K562 (cell line): ENCODE results near the gene ZNF628. TPM values are rescaled to one million over a fixed set of nuclear protein-coding genes. Genes with fewer than 3 reads are reported as not detected.

Experiments used
- BCOR ChIP-seq: fragments of 450-650 bp; IDR thresholded peaks from 2 replicates; pipeline ENCODE4 v1.6.1; 2016
- CREM ChIP-seq: IDR thresholded peaks from 2 replicates; pipeline ENCODE4 v1.6.1; 2014; ENCODE audit warnings: antibody characterized with exemption, low read depth
- DMBX1 ChIP-seq: fragments of 250-450 bp; sonication (Bioruptor Pico); IDR thresholded peaks from 2 replicates; pipeline ENCODE4 v1.8.0; 2022; ENCODE audit warnings: inconsistent platforms, mild to moderate bottlenecking, moderate library complexity, borderline replicate concordance
- ESRRA ChIP-seq: fragments of 450-650 bp; IDR thresholded peaks from 2 replicates; pipeline ENCODE4 v1.6.1; 2014; ENCODE audit warnings: low read depth, mild to moderate bottlenecking, moderate library complexity, borderline replicate concordance
- FOXA3 ChIP-seq, 2 experiments: fragments of 450-650 bp in 1 of 2; sonication (generic) in 1 of 2; formaldehyde crosslinking; IDR thresholded peaks in 1 of 2; conservative IDR thresholded peaks in 1 of 2; 2 replicates each; pipeline versions ENCODE4 v1.4.0 to v1.8.0; 2020 to 2022; ENCODE audit warnings: mild to moderate bottlenecking in 2 of 2, missing genetic modification reagents in 1 of 2
- IRF2 ChIP-seq: sonication (generic); formaldehyde crosslinking; IDR thresholded peaks from 2 replicates; pipeline ENCODE4 v1.8.1; 2022; ENCODE audit warnings: mild to moderate bottlenecking, missing genetic modification reagents
- LARP7 ChIP-seq: fragments of 450-650 bp; IDR thresholded peaks from 2 replicates; pipeline ENCODE4 v1.6.1; 2016
- MED1 ChIP-seq: sonication (generic); formaldehyde crosslinking; IDR thresholded peaks from 2 replicates; pipeline ENCODE4 v1.8.1; 2023; ENCODE audit warnings: missing genetic modification reagents, borderline replicate concordance
- POLR2AphosphoS5 ChIP-seq: IDR thresholded peaks from 2 replicates; pipeline ENCODE4 v1.6.1; 2011; ENCODE audit warnings: mild to moderate bottlenecking, low read depth, low read length, moderate library complexity; ENCODE audit not compliant: control insufficient read depth, insufficient read depth
- RBBP5 ChIP-seq: fragments of 200-600 bp; sonication (generic); IDR thresholded peaks from 2 replicates; pipeline ENCODE4 v1.6.1; 2012; ENCODE audit warnings: borderline replicate concordance, mild to moderate bottlenecking, low read length, control low read depth, inconsistent platforms; ENCODE audit not compliant: insufficient read depth, poor library complexity, severe bottlenecking
- RBM14 ChIP-seq: fragments of 200-400 bp; formaldehyde crosslinking; IDR thresholded peaks from 2 replicates; pipeline ENCODE4 v1.6.1; 2018; ENCODE audit warnings: low read depth, mild to moderate bottlenecking, low read length, moderate library complexity, borderline replicate concordance; ENCODE audit not compliant: insufficient read depth
- TEAD4 ChIP-seq, 2 experiments: sonication (generic) in 1 of 2; formaldehyde crosslinking in 1 of 2; IDR thresholded peaks; 2 replicates each; pipeline versions ENCODE4 v1.6.1 to v1.8.0; 2012 to 2022; ENCODE audit warnings: borderline replicate concordance in 1 of 2, inconsistent platforms in 1 of 2, low read length in 1 of 2, mild to moderate bottlenecking in 1 of 2, missing genetic modification reagents in 1 of 2
- ZNF766 ChIP-seq: fragments of 200-800 bp; sonication (Bioruptor generic); conservative IDR thresholded peaks from 2 replicates; pipeline ENCODE4 v1.6.1; 2016; ENCODE audit warnings: missing genetic modification characterization, missing compliant biosample characterization
- polyA plus RNA-seq, 8 experiments: library from polyadenylated mRNA; depleted of rRNA in 4 of 8; stranded (reverse) in 5 of 8; unstranded in 3 of 8; fragments of >200 nt; fragmentation: Nextera tagmentation in 2 of 8; fragmentation: Illumina TruSeq in 1 of 8; extraction: Ambion mirVana in 2 of 8; extraction: Trizol in 1 of 8; gene quantifications; 2 replicates each; pipeline versions ENCODE4 v1.2.1 to v1.2.3, GENCODE V29; 2011 to 2014; ENCODE audit warnings: inconsistent platforms in 1 of 8, missing spikeins in 1 of 8
- total RNA-seq, 7 experiments: library from RNA; depleted of rRNA in 6 of 7; stranded (reverse); fragments of >200 nt in 6 of 7; fragmentation: Illumina TruSeq in 2 of 7; extraction: Trizol in 2 of 7; gene quantifications; 2 replicates each; pipeline versions ENCODE4 v1.2.1 to v1.2.3, GENCODE V29; 2011 to 2021; ENCODE audit warnings: low replicate concordance in 1 of 7
- TF ChIP-seq, protein P1 (sequence below): fragments of 250-450 bp; sonication (Bioruptor Pico); IDR thresholded peaks from 2 replicates; pipeline ENCODE4 v1.4.0; 2020
- TF ChIP-seq, protein P2 (sequence below): sonication (generic); formaldehyde crosslinking; IDR thresholded peaks from 2 replicates; pipeline ENCODE4 v1.8.0; 2023; ENCODE audit warnings: missing genetic modification reagents, mild to moderate bottlenecking, borderline replicate concordance
- TF ChIP-seq, protein P3 (sequence below): fragments of 450-650 bp; formaldehyde crosslinking; IDR thresholded peaks from 2 replicates; pipeline ENCODE4 v1.4.0; 2020; ENCODE audit warnings: mild to moderate bottlenecking
- TF ChIP-seq, protein P4 (sequence below): fragments of 450-650 bp; IDR thresholded peaks from 2 replicates; pipeline ENCODE4 v1.7.1; 2018; ENCODE audit warnings: mild to moderate bottlenecking, low read depth; ENCODE audit not compliant: partially characterized antibody

Gene ZNF628
- total and polyA plus RNA-seq, 9 of the 15 experiments (the other 6 are each of a cell fraction or from before 2014, with no cell fraction given) = 0.13 to 13.6 (median 2.2) TPM; not detected in 3

DNA sequence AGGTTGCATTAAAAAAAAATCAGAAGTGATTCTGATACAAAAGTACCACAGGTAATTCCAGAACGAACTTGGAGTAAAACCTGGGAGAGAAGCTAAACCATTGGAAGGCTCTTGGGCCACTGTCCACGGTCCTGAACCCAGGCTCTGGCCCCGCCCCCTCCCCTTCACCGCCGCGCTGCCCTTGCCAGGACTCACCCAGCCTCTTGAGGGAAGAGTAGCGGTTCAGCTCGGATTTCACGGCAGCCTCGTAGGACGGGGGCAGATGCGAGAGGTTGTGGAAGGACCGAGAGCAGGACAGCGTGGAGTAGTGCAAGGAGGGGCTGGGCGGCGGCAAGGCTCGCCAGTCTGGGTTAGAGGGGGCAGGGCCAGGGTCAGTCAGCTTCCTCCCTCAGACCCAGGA is 39.0 kb upstream of the ZNF628 start (continued):
- TF ChIP-seq FOXA3 (CRISPR knock-in tag; conservative IDR thresholded peaks at IDR 0.05 in 1 of 2, IDR thresholded peaks at IDR 0.05 in 1 of 2) = peak in 1 of 2 experiments; percentile 73; a peak in 1 of 4 replicates
- peak; percentile 49 for TF ChIP-seq CREM
- TF ChIP-seq MED1 (CRISPR knock-in tag) = no peak
- no peak for TF ChIP-seq RBM14
- no peak for TF ChIP-seq RBBP5
- TF ChIP-seq BCOR = no peak
- TF ChIP-seq, protein P1, sequence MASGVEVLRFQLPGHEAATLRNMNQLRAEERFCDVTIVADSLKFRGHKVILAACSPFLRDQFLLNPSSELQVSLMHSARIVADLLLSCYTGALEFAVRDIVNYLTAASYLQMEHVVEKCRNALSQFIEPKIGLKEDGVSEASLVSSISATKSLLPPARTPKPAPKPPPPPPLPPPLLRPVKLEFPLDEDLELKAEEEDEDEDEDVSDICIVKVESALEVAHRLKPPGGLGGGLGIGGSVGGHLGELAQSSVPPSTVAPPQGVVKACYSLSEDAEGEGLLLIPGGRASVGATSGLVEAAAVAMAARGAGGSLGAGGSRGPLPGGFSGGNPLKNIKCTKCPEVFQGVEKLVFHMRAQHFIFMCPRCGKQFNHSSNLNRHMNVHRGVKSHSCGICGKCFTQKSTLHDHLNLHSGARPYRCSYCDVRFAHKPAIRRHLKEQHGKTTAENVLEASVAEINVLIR (CRISPR knock-in tag) = no peak
- TF ChIP-seq, protein P2, sequence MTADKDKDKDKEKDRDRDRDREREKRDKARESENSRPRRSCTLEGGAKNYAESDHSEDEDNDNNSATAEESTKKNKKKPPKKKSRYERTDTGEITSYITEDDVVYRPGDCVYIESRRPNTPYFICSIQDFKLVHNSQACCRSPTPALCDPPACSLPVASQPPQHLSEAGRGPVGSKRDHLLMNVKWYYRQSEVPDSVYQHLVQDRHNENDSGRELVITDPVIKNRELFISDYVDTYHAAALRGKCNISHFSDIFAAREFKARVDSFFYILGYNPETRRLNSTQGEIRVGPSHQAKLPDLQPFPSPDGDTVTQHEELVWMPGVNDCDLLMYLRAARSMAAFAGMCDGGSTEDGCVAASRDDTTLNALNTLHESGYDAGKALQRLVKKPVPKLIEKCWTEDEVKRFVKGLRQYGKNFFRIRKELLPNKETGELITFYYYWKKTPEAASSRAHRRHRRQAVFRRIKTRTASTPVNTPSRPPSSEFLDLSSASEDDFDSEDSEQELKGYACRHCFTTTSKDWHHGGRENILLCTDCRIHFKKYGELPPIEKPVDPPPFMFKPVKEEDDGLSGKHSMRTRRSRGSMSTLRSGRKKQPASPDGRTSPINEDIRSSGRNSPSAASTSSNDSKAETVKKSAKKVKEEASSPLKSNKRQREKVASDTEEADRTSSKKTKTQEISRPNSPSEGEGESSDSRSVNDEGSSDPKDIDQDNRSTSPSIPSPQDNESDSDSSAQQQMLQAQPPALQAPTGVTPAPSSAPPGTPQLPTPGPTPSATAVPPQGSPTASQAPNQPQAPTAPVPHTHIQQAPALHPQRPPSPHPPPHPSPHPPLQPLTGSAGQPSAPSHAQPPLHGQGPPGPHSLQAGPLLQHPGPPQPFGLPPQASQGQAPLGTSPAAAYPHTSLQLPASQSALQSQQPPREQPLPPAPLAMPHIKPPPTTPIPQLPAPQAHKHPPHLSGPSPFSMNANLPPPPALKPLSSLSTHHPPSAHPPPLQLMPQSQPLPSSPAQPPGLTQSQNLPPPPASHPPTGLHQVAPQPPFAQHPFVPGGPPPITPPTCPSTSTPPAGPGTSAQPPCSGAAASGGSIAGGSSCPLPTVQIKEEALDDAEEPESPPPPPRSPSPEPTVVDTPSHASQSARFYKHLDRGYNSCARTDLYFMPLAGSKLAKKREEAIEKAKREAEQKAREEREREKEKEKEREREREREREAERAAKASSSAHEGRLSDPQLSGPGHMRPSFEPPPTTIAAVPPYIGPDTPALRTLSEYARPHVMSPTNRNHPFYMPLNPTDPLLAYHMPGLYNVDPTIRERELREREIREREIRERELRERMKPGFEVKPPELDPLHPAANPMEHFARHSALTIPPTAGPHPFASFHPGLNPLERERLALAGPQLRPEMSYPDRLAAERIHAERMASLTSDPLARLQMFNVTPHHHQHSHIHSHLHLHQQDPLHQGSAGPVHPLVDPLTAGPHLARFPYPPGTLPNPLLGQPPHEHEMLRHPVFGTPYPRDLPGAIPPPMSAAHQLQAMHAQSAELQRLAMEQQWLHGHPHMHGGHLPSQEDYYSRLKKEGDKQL (CRISPR knock-in tag) = 0 out of 2 replicates have a peak, but pooled peaks have one; percentile 70
- TF ChIP-seq, protein P3, sequence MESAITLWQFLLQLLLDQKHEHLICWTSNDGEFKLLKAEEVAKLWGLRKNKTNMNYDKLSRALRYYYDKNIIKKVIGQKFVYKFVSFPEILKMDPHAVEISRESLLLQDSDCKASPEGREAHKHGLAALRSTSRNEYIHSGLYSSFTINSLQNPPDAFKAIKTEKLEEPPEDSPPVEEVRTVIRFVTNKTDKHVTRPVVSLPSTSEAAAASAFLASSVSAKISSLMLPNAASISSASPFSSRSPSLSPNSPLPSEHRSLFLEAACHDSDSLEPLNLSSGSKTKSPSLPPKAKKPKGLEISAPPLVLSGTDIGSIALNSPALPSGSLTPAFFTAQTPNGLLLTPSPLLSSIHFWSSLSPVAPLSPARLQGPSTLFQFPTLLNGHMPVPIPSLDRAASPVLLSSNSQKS (CRISPR knock-in tag) = no peak
- TF ChIP-seq POLR2AphosphoS5 = no peak
- TF ChIP-seq DMBX1 = peak; percentile 82; the same call in 1 of the 2 replicates
- peak; percentile 49; the same call in 1 of the 2 replicates for TF ChIP-seq ESRRA
- no peak for TF ChIP-seq TEAD4 (IDR thresholded peaks at IDR 0.05; ENCODE audit: low read length)
- TF ChIP-seq TEAD4 (CRISPR knock-in tag; IDR thresholded peaks at IDR 0.05; ENCODE audit: borderline replicate concordance) = 0 out of 2 replicates have a peak, but pooled peaks have one; percentile 61
- TF ChIP-seq IRF2 (CRISPR knock-in tag) = no peak
- peak; percentile 91 for TF ChIP-seq ZNF766 (CRISPR knock-in tag)
- TF ChIP-seq, protein P4, sequence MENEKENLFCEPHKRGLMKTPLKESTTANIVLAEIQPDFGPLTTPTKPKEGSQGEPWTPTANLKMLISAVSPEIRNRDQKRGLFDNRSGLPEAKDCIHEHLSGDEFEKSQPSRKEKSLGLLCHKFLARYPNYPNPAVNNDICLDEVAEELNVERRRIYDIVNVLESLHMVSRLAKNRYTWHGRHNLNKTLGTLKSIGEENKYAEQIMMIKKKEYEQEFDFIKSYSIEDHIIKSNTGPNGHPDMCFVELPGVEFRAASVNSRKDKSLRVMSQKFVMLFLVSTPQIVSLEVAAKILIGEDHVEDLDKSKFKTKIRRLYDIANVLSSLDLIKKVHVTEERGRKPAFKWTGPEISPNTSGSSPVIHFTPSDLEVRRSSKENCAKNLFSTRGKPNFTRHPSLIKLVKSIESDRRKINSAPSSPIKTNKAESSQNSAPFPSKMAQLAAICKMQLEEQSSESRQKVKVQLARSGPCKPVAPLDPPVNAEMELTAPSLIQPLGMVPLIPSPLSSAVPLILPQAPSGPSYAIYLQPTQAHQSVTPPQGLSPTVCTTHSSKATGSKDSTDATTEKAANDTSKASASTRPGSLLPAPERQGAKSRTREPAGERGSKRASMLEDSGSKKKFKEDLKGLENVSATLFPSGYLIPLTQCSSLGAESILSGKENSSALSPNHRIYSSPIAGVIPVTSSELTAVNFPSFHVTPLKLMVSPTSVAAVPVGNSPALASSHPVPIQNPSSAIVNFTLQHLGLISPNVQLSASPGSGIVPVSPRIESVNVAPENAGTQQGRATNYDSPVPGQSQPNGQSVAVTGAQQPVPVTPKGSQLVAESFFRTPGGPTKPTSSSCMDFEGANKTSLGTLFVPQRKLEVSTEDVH = no peak
- no peak for TF ChIP-seq LARP7
